ENCODE measurements around the gene DGKE.

Gene DGKE

GRCh38 chr17:56834380-56835263 is 671 bp downstream of the DGKE start (continued):
- TF ChIP-seq ZNF704 (tag by site-specific recombination; IDR thresholded peaks at IDR 0.05) (no peak), ZNF658 (tag by site-specific recombination; IDR thresholded peaks at IDR 0.05) (no peak), ZNF302 (tag by site-specific recombination; IDR thresholded peaks at IDR 0.05; ENCODE audit: low read depth) (no peak), ZBTB7A (tag by site-specific recombination; IDR thresholded peaks at IDR 0.05; ENCODE audit: low read depth) (no peak), ZNF747 (tag by site-specific recombination; IDR thresholded peaks at IDR 0.05) (no peak), ZNF677 (tag by site-specific recombination; IDR thresholded peaks at IDR 0.05) (no peak), ZFHX2 (tag by site-specific recombination; conservative IDR thresholded peaks at IDR 0.05) (no peak), ZNF664 (tag by site-specific recombination; IDR thresholded peaks at IDR 0.05) (no peak), MYNN (tag by site-specific recombination; IDR thresholded peaks at IDR 0.05; ENCODE audit: borderline replicate concordance) (no peak), ZNF24 (tag by site-specific recombination; IDR thresholded peaks at IDR 0.05) (no peak), ZNF280C (tag by site-specific recombination; IDR thresholded peaks at IDR 0.05) (no peak), ZFP69B (tag by site-specific recombination; IDR thresholded peaks at IDR 0.05) (no peak), ZNF544 (tag by site-specific recombination; IDR thresholded peaks at IDR 0.05) (no peak), SCRT1 (tag by site-specific recombination; IDR thresholded peaks at IDR 0.05; ENCODE audit: borderline replicate concordance) (no peak), ZNF600 (tag by site-specific recombination; IDR thresholded peaks at IDR 0.05) (peak; percentile 69; the same call in 1 of the 2 replicates), ZNF274 (IDR thresholded peaks at IDR 0.05; ENCODE audit: low read length) (no peak), ZNF274 (tag by site-specific recombination; IDR thresholded peaks at IDR 0.05; ENCODE audit: borderline replicate concordance) (no peak), PRDM2 (tag by site-specific recombination; IDR thresholded peaks at IDR 0.05; ENCODE audit: borderline replicate concordance) (no peak), ZNF571 (tag by site-specific recombination; IDR thresholded peaks at IDR 0.05) (no peak), ZXDB (tag by site-specific recombination; IDR thresholded peaks at IDR 0.05) (0 out of 2 replicates have a peak, but pooled peaks have one; percentile 29), GLI4 (tag by site-specific recombination; IDR thresholded peaks at IDR 0.05) (no peak), ZNF23 (tag by site-specific recombination; IDR thresholded peaks at IDR 0.05; ENCODE audit: borderline replicate concordance) (no peak), ZNF473 (tag by site-specific recombination; IDR thresholded peaks at IDR 0.05) (no peak), REPIN1 (tag by site-specific recombination; IDR thresholded peaks at IDR 0.05; ENCODE audit: low read depth) (no peak), FEZF1 (tag by site-specific recombination; IDR thresholded peaks at IDR 0.05) (no peak), PRDM10 (tag by site-specific recombination; IDR thresholded peaks at IDR 0.05) (peak; percentile 55), ZNF548 (tag by site-specific recombination; IDR thresholded peaks at IDR 0.05) (no peak), ZNF211 (tag by site-specific recombination; IDR thresholded peaks at IDR 0.05; ENCODE audit: low read depth) (no peak)

Data from HEK293 (cell line).